Activated effector memory CD4-positive, alpha-beta T cell treated with Interleukin-2 at 50 U/mL for 16 hours (primary cell): ENCODE data around the gene VPS37C.

ENCODE experiments used
- DNase-seq: peaks from one replicate; pipeline ENCODE4 v3.0.0-alpha.2; 2020

VPS37C gene

GRCh38 chr11:61131586-61131985 lies 29.6 kb downstream of the VPS37C start:
- no peak for DNase-seq

DNA sequence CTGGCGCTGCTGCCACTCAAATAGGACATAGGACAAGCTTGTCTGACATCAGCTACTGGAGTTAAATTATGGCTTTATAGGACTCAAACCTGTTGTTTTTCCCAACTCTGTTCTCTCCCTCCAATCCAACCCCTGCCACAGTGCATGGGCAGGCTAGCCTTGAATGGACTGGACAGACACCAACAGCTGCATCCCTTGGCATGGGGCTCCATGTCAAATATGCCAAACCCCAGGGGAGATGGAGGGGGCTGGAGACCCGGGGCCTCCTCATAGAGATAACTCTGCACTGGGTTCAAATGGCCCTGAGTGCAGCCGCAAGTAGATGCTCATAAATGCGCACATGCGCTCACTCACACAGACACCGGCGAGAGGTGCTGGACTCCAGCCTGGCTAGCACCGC lies 30.0 kb downstream of the VPS37C start:
- no peak for DNase-seq

GRCh38 chr11:61129639-61130523 lies 31.3 kb downstream of the VPS37C start:
- peak; percentile 81 for DNase-seq

DNA sequence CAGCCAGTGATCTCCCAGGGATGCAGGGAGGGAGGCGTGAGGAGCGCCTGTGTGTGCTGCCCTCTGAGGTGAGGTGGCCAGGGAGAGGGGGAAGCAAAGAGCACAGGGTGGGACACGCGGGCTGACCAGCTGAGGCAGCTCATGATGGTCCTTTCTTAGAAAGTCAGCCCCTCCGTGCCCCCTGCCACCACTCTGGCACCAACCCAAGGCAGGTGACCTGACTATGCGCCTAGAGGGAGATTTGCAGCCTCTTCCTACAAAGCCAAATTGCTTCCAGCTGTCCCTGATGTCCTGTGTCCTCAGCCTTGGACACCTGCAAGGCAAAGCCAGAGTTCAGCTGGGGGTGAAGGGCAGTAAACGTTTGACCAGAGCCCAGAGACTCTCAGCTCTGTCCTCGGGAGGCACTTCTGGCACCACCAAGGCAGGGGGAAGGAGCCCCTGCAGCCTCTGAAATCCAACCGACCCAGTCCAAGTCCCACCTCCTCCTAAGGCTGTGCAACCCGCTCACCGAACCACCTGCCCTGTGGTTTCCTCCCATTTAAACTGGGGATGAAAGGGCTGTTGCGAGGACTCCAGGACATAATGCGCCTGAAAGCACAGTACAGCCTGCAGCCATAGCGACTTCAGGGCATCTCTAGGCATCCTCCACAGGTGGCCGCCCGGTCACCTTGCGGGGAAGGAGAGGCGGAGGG lies 32.1 kb downstream of the VPS37C start:
- no peak for DNase-seq

GRCh38 chr11:61127991-61128390 lies 33.2 kb downstream of the VPS37C start:
- no peak for DNase-seq

GRCh38 chr11:61126256-61126655 lies 35.0 kb downstream of the VPS37C start:
- DNase-seq = no peak

DNA sequence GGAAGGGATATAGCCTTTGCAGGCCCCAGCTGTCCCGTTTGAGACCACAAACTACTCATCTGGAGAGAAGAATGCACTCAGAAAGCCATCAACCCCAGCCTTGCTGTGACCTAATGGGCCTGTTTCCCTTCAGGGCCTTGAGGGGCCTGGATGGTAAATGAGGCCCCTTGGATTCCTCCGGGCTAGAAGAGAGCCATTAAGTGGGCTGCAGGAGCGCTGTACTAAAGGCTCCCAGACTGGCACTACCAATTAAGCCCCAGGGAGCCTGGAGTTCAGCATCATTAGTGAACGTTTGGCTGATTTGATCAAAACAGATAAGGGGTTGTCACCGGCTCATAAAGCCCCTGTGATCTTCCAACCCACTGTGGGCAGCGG lies 35.9 kb downstream of the VPS37C start:
- no peak for DNase-seq

DNA sequence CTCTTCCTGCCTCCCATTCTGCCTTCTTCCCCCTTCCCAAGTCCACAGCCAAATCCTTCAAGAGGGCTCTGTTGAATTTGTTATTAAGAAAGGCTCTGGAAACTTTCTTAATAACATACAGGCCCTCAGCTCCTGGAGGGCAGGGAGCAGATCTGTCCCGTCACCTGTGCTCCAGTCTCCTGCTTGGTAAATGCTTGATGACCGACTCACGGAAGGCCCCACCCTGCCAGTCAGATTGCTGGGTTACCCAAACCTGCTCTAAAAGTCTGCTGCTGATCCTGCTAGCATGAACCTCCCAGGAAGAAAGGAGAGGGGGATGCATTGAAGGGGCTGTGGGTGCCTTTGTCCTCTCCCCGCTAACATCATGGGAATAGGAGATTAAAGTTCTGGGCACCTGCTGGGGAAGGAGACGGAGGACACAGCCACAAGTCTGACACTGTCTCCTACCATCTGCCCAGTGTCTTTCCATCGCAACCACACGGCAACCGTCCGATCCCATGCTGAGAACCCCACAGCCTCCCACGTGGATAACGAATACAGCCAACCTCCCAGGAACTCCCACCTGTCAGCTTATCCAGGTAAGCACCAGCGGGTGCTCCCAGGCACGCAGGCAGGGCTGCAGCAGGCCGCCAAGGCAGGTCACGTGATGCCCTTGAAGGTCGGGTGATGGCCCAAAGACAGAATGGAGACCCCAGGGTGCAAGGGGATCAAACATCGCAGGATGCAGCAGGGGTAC lies 36.5 kb downstream of the VPS37C start:
- no peak for DNase-seq

- no peak for DNase-seq
Observed at GRCh38 chr11:61123775-61124571, 37.3 kb downstream of the VPS37C start.

DNA sequence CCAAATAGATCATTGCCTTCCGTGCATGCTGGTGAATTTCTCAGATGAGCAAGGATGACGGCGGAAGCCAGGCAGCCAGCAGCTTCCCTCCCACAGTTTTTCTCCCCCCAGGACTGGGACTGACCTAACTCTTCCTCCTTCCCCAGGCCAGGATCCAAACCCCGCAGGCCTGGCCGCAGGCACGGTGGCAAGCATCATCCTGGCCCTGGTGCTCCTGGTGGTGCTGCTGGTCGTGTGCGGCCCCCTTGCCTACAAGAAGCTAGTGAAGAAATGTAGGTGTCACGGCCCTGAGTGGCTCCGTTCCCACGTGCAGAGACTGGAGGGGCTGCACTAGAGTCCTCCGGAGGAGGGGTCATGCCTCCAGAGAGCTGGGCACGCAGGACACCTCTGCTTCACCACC lies 38.5 kb downstream of the VPS37C start:
- no peak for DNase-seq

GRCh38 chr11:61121917-61122316 lies 39.3 kb downstream of the VPS37C start:
- DNase-seq = no peak

GRCh38 chr11:61121192-61121831 lies 39.9 kb downstream of the VPS37C start:
- no peak for DNase-seq

GRCh38 chr11:61120706-61121191 lies 40.5 kb downstream of the VPS37C start:
- no peak for DNase-seq

- no peak for DNase-seq
Observed at GRCh38 chr11:61120099-61120705, 41.0 kb downstream of the VPS37C start.

- no peak for DNase-seq
Observed at GRCh38 chr11:61119571-61119970, 41.7 kb downstream of the VPS37C start.

- no peak for DNase-seq
Observed at GRCh38 chr11:61119055-61119454, 42.2 kb downstream of the VPS37C start.

GRCh38 chr11:61118406-61118805 lies 42.8 kb downstream of the VPS37C start:
- DNase-seq = no peak

DNA sequence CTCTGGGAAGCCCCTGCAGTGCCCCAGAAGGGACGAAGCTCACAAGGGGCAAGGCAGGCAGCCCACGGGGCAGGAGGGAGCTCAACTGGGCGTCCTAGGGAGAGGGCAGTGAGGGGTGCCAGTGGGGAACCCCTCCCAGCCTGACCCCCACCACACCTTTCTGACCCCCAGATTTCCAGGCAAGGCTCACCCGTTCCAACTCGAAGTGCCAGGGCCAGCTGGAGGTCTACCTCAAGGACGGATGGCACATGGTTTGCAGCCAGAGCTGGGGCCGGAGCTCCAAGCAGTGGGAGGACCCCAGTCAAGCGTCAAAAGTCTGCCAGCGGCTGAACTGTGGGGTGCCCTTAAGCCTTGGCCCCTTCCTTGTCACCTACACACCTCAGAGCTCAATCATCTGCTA lies 43.2 kb downstream of the VPS37C start:
- DNase-seq = no peak

- DNase-seq = no peak
Observed at GRCh38 chr11:61117168-61117520, 44.1 kb downstream of the VPS37C start.

DNA sequence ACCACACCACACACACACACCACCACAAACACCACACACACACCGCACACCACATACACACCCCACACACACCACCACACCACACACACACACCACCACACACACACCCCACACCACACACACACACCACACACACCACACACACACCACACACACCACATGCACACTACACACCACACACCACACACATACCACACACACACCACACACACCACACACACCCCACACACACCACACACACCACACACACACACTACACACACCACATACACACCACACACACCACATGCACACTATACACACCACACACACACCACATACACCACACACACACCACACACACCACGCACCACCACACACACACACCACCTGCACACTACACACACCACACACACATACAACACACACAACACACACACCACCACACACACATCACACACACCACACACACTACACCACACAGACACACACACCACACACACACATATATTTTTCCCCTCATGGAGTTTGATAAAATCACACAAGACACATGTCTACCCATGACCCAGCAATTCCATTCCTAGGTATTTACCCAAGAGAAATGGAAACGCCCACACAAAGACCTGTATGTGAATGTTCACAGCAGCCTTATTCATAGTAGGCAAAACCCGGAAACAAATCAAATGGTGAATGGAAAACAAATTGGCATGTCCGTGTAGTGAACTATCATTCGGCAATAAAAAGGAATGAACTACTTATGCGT lies 44.6 kb downstream of the VPS37C start:
- DNase-seq = no peak
